Measurements from ENCODE around the gene TMEM100. TPM values are rescaled to one million over a fixed set of nuclear protein-coding genes. Genes with fewer than 3 reads are reported as not detected.
"Not testable (repeated sequence)": the region's sequence is repeated elsewhere in the genome, so short reads cannot be mapped to it uniquely, and the experiment has no call there.

The TMEM100 gene
- total RNA-seq, 4 donors from 2014 or later, result 1.6 to 6.5 (median 2.6) TPM

DNA sequence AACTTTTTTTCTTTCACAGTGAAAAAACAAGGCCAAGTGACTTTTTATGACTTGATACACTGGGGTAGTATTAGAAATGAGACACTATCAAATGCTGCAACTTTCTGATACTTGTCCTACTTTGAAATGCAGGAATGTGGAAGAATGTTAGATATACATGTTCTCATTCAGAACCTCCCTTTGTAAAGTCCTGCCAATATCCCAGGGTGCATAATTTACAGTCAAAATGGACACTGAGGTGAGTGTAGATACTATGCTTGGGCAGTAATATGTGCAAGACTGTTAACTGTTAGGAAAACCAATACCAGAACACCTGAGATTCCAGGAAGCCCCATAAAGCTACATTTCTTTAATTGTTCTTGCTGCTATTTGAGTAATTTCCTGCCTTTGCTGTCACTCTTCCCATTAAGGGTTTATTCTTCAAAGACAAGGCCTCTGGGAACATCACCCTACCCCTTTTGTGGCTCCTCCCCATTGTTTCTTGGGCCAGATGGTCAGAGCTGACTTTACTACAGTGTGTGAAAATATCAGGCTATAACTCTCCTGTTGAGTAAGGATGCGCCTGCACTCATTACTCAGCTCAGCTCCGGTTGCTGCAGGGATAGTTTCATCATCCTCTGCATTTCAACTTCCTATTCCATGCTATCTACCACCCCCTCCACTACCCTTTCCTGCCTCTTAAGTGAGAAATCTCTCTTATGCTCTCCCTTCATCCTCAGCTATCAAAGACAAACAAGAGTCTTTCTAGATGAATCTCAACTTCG, 48.7 kb downstream of the TMEM100 start:
- no peak overlapping the region for H3K4me3 ChIP-seq (ENCODE audit: low read depth, poor library complexity, severe bottlenecking)
- 67 to 73% methylated on average over 3 of the region's 3 CpGs for WGBS, 2 donors
- no peak for TF ChIP-seq POLR2A (IDR thresholded peaks at IDR 0.05)
- TF ChIP-seq, protein P1, sequence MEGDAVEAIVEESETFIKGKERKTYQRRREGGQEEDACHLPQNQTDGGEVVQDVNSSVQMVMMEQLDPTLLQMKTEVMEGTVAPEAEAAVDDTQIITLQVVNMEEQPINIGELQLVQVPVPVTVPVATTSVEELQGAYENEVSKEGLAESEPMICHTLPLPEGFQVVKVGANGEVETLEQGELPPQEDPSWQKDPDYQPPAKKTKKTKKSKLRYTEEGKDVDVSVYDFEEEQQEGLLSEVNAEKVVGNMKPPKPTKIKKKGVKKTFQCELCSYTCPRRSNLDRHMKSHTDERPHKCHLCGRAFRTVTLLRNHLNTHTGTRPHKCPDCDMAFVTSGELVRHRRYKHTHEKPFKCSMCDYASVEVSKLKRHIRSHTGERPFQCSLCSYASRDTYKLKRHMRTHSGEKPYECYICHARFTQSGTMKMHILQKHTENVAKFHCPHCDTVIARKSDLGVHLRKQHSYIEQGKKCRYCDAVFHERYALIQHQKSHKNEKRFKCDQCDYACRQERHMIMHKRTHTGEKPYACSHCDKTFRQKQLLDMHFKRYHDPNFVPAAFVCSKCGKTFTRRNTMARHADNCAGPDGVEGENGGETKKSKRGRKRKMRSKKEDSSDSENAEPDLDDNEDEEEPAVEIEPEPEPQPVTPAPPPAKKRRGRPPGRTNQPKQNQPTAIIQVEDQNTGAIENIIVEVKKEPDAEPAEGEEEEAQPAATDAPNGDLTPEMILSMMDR (IDR thresholded peaks at IDR 0.05), result no peak
- no peak for DNase-seq (ENCODE audit: low spot score in 2 of 2)
- intact Hi-C loops (cut with DNase I; ENCODE audit: low total_unique reads), result no loop called here

DNA sequence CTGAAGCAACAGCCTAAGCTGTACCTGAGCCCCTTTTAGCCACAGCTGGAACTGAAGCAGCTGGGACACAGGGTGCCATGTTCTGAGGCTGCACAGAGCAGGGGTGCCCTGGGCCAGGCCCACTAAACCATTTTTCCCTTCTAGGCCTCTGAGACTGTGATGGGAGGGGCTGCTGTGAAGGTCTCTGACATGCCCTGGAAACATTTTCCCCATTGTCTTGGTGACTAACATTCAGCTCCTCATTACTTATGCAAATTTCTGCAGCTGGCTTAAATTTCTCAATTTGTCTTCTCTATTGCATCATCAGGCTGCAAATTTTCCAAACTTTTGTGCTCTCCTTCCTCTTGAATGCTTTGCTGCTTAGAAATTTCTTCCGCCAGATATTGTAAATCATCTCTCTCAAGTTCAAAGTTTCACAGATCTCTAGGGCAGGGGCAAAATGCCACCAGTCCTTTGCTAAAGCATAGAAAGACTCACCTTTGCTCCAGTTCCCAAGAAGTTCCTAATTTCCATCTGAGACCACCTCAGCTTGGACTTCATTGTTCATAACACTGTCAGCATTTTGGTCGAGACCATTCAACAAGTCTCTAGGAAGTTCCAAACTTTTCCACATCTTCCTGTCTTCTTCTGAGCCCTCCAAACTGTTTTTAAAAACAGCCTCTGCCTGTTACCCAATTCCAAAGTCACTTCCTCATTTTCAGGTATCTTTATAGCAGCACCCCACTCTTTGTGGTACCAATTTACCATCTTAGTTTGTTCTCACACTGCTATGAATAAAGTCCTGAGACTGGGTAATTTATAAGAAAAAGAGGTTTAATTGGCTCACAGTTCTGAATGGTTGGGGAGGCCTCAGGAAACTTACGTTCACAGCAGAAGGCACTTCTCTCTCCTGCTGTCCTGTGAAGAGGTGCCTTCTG, 49.8 kb downstream of the TMEM100 start:
- DNase-seq (ENCODE audit: low spot score in 2 of 2), result peak in 1 of 2 donors; percentile 31
- TF ChIP-seq, protein P1 (IDR thresholded peaks at IDR 0.05), result no peak
- TF ChIP-seq POLR2A (IDR thresholded peaks at IDR 0.05), result no peak
- no peak overlapping the region for H3K4me3 ChIP-seq (ENCODE audit: low read depth, poor library complexity, severe bottlenecking)
- WGBS, 2 donors, result 66 to 77% methylated on average over 3 of the region's 3 CpGs
- intact Hi-C loops (cut with DNase I; ENCODE audit: low total_unique reads), result no loop called here

DNA sequence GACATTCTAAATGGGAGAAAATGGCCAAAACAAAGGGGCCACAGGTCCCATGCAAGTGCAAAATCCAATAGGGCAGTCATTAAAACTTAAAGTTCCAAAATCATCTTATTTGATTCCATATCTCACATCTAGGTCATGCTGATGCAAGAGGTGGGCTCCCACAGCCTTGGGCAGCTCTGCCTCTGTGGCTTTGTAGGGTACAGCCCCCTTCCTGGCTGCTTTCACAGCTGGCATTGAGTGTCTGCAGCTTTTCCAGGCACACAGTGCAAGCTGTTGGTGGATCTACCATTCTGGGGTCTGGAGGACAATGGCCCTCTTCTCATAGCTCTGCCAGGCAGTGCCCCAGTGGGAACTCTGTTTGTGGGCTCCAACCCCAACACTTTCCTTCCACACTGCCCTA, 50.7 kb downstream of the TMEM100 start:
- H3K4me3 ChIP-seq (ENCODE audit: low read depth, poor library complexity, severe bottlenecking); intact Hi-C loops (cut with DNase I; ENCODE audit: low total_unique reads); DNase-seq (ENCODE audit: low spot score in 2 of 2): not testable (repeated sequence)

Other genes starting within 250 kb of the TMEM100 start
- not detected for gene SMIM36, start 211.4 kb downstream of the TMEM100 start, total RNA-seq
- 10 to 100 TPM in 1 of 4 donors, 1 to 10 TPM in 3; 5.0 to 14.3 (median 6.9) TPM for gene PCTP, start 28.2 kb upstream of the TMEM100 start, total RNA-seq

Measured in lower leg skin (tissue), 4 donors.